GM19025 (cell line): ENCODE measurements around the gene ADGRG3.

Experiments
- ATAC-seq: cut with Tn5 transposase; IDR thresholded peaks from one replicate; pipeline ENCODE4 v1.9.1; 2021; ENCODE audit warnings: mild to moderate bottlenecking, low read depth, moderate library complexity; ENCODE audit not compliant: unreplicated experiment

ADGRG3 gene

GRCh38 chr16:57630931-57631845 lies 36.9 kb upstream of the ADGRG3 start:
- ATAC-seq, result no peak

GRCh38 chr16:57632568-57632967 lies 35.5 kb upstream of the ADGRG3 start:
- ATAC-seq, result no peak

- no peak for ATAC-seq
These were observed 34.6 kb upstream of the ADGRG3 start for GRCh38 chr16:57633383-57634064.

- ATAC-seq, result no peak
These were observed 33.9 kb upstream of the ADGRG3 start for GRCh38 chr16:57634171-57634570.

GRCh38 chr16:57635266-57636097 lies 32.6 kb upstream of the ADGRG3 start:
- no peak for ATAC-seq

GRCh38 chr16:57636184-57636583 lies 31.9 kb upstream of the ADGRG3 start:
- no peak for ATAC-seq

GRCh38 chr16:57637020-57637419 lies 31.1 kb upstream of the ADGRG3 start:
- ATAC-seq, result no peak

GRCh38 chr16:57637424-57637823 lies 30.7 kb upstream of the ADGRG3 start:
- ATAC-seq, result no peak

- ATAC-seq, result no peak
These were observed 30.1 kb upstream of the ADGRG3 start for GRCh38 chr16:57637965-57638364.

GRCh38 chr16:57638381-57638780 lies 29.7 kb upstream of the ADGRG3 start:
- ATAC-seq, result no peak

- no peak for ATAC-seq
These were observed 28.8 kb upstream of the ADGRG3 start for GRCh38 chr16:57639172-57639887.

GRCh38 chr16:57640185-57640584 lies 27.9 kb upstream of the ADGRG3 start:
- no peak for ATAC-seq

- ATAC-seq, result no peak
These were observed 27.5 kb upstream of the ADGRG3 start for GRCh38 chr16:57640612-57641011.

GRCh38 chr16:57642160-57643135 lies 25.7 kb upstream of the ADGRG3 start:
- ATAC-seq, result no peak

GRCh38 chr16:57643147-57643874 lies 24.8 kb upstream of the ADGRG3 start:
- no peak for ATAC-seq

GRCh38 chr16:57643910-57644309 lies 24.2 kb upstream of the ADGRG3 start:
- no peak for ATAC-seq

- no peak for ATAC-seq
These were observed 23.6 kb upstream of the ADGRG3 start for GRCh38 chr16:57644383-57645014.

- no peak for ATAC-seq
These were observed 22.9 kb upstream of the ADGRG3 start for GRCh38 chr16:57645169-57645568.
